SIG-M5 treated with dmso at 0.1 percent for 504 hours (cell line): Measurements from ENCODE around the gene UROC1.

Experiments
- DNase-seq: peaks from one replicate; lab custom pipeline; 2025; ENCODE audit not compliant: unreplicated experiment; lab: John Stamatoyannopoulos, UW

Gene UROC1

GRCh38 chr3:126497956-126498355 lies 19.6 kb downstream of the UROC1 start:
- no peak for DNase-seq

- DNase-seq = no peak
These were observed 20.4 kb downstream of the UROC1 start for GRCh38 chr3:126496894-126497850.

- no peak for DNase-seq
These were observed 21.8 kb downstream of the UROC1 start for GRCh38 chr3:126495786-126496185.

GRCh38 chr3:126494970-126495230 lies 22.7 kb downstream of the UROC1 start:
- DNase-seq = no peak

GRCh38 chr3:126494204-126494969 lies 23.2 kb downstream of the UROC1 start:
- DNase-seq = no peak

GRCh38 chr3:126493739-126494138 lies 23.8 kb downstream of the UROC1 start:
- no peak for DNase-seq

GRCh38 chr3:126493051-126493450 lies 24.5 kb downstream of the UROC1 start:
- DNase-seq = no peak

- DNase-seq = no peak
These were observed 26.2 kb downstream of the UROC1 start for GRCh38 chr3:126491221-126492013.

GRCh38 chr3:126490619-126491018 lies 27.0 kb downstream of the UROC1 start:
- DNase-seq = no peak

- no peak for DNase-seq
These were observed 28.5 kb downstream of the UROC1 start for GRCh38 chr3:126488886-126489569.

- no peak for DNase-seq
These were observed 29.4 kb downstream of the UROC1 start for GRCh38 chr3:126488185-126488584.

- DNase-seq = no peak
These were observed 30.3 kb downstream of the UROC1 start for GRCh38 chr3:126487151-126487771.

- DNase-seq = no peak
These were observed 31.2 kb downstream of the UROC1 start for GRCh38 chr3:126486360-126486847.

- no peak for DNase-seq
These were observed 31.6 kb downstream of the UROC1 start for GRCh38 chr3:126485956-126486355.

- no peak for DNase-seq
These were observed 32.2 kb downstream of the UROC1 start for GRCh38 chr3:126485176-126485897.

- DNase-seq = no peak
These were observed 32.9 kb downstream of the UROC1 start for GRCh38 chr3:126484662-126485061.

- DNase-seq = no peak
These were observed 33.4 kb downstream of the UROC1 start for GRCh38 chr3:126484148-126484547.

GRCh38 chr3:126483321-126483761 lies 34.2 kb downstream of the UROC1 start:
- no peak for DNase-seq

- DNase-seq = no peak
These were observed 34.9 kb downstream of the UROC1 start for GRCh38 chr3:126482503-126483255.
